ENCODE data around the gene CCT5.

Gene CCT5

GRCh38 chr5:10249948-10250805, at the start of gene CCT5:
Gene CCT5, plus strand, starts transcription at chr5:10250280. Its CDS starts 61 bp downstream, at chr5:10250341.
- H3K4me3 ChIP-seq (ENCODE audit: low read length) = peak within 1 kb of the TSS; percentile 99
- H3K27me3 ChIP-seq (ENCODE audit: insufficient read depth, low read length) = no peaks in the 10 kb centered on the region
- no peaks in the 10 kb centered on the region for H3K9me3 ChIP-seq (ENCODE audit: low read length)
- H3K4me1 ChIP-seq (ENCODE audit: insufficient read depth, low read length) = peaks cover 13% of the 10 kb centered on the region
- peak within 1 kb of the TSS; percentile 79 for H2AFZ ChIP-seq (ENCODE audit: low read depth, low read length)
- peaks cover 26% of the 10 kb centered on the region for H3K36me3 ChIP-seq (ENCODE audit: insufficient read depth, low read length)

GRCh38 chr5:10201223-10201868, 48.7 kb upstream of the CCT5 start:
- no peaks in the 10 kb centered on the region for H3K9me3 ChIP-seq (ENCODE audit: low read length)
- no peak overlapping the region for H2AFZ ChIP-seq (ENCODE audit: low read depth, low read length)
- no peak overlapping the region for H3K4me3 ChIP-seq (ENCODE audit: low read length)
- H3K4me1 ChIP-seq (ENCODE audit: insufficient read depth, low read length) = no peaks in the 10 kb centered on the region
- H3K27me3 ChIP-seq (ENCODE audit: insufficient read depth, low read length) = no peaks in the 10 kb centered on the region
- no peaks in the 10 kb centered on the region for H3K36me3 ChIP-seq (ENCODE audit: insufficient read depth, low read length)

- H3K4me1 ChIP-seq (ENCODE audit: insufficient read depth, low read length) = no peaks in the 10 kb centered on the region
- H3K4me3 ChIP-seq (ENCODE audit: low read length) = no peak overlapping the region
- no peaks in the 10 kb centered on the region for H3K27me3 ChIP-seq (ENCODE audit: insufficient read depth, low read length)
- no peaks in the 10 kb centered on the region for H3K36me3 ChIP-seq (ENCODE audit: insufficient read depth, low read length)
- no peaks in the 10 kb centered on the region for H3K9me3 ChIP-seq (ENCODE audit: low read length)
- no peak overlapping the region for H2AFZ ChIP-seq (ENCODE audit: low read depth, low read length)
These were observed 47.8 kb upstream of the CCT5 start for GRCh38 chr5:10202089-10202910.

GRCh38 chr5:10209004-10209403, 41.1 kb upstream of the CCT5 start:
- Histone ChIP-seq H3K4me1 (ENCODE audit: insufficient read depth, low read length) (peaks cover 4% of the 10 kb centered on the region), H3K27me3 (ENCODE audit: insufficient read depth, low read length) (no peaks in the 10 kb centered on the region), H2AFZ (ENCODE audit: low read depth, low read length) (no peak overlapping the region), H3K36me3 (ENCODE audit: insufficient read depth, low read length) (no peaks in the 10 kb centered on the region), H3K4me3 (ENCODE audit: low read length) (no peak overlapping the region), H3K9me3 (ENCODE audit: low read length) (no peaks in the 10 kb centered on the region)

- no peak overlapping the region for H3K4me3 ChIP-seq (ENCODE audit: low read length)
- H3K9me3 ChIP-seq (ENCODE audit: low read length) = no peaks in the 10 kb centered on the region
- H3K36me3 ChIP-seq (ENCODE audit: insufficient read depth, low read length) = no peaks in the 10 kb centered on the region
- no peaks in the 10 kb centered on the region for H3K27me3 ChIP-seq (ENCODE audit: insufficient read depth, low read length)
- H3K4me1 ChIP-seq (ENCODE audit: insufficient read depth, low read length) = peaks cover 4% of the 10 kb centered on the region
- no peak overlapping the region for H2AFZ ChIP-seq (ENCODE audit: low read depth, low read length)
These were observed 36.8 kb upstream of the CCT5 start for GRCh38 chr5:10213316-10213715.

GRCh38 chr5:10214041-10214440, 36.0 kb upstream of the CCT5 start:
- Histone ChIP-seq H3K9me3 (ENCODE audit: low read length) (no peaks in the 10 kb centered on the region), H3K36me3 (ENCODE audit: insufficient read depth, low read length) (no peaks in the 10 kb centered on the region), H3K4me1 (ENCODE audit: insufficient read depth, low read length) (peaks cover 4% of the 10 kb centered on the region), H3K4me3 (ENCODE audit: low read length) (no peak overlapping the region), H2AFZ (ENCODE audit: low read depth, low read length) (no peak overlapping the region), H3K27me3 (ENCODE audit: insufficient read depth, low read length) (no peaks in the 10 kb centered on the region)

- no peaks in the 10 kb centered on the region for H3K9me3 ChIP-seq (ENCODE audit: low read length)
- H2AFZ ChIP-seq (ENCODE audit: low read depth, low read length) = no peak overlapping the region
- no peaks in the 10 kb centered on the region for H3K4me1 ChIP-seq (ENCODE audit: insufficient read depth, low read length)
- H3K4me3 ChIP-seq (ENCODE audit: low read length) = no peak overlapping the region
- no peaks in the 10 kb centered on the region for H3K36me3 ChIP-seq (ENCODE audit: insufficient read depth, low read length)
- no peaks in the 10 kb centered on the region for H3K27me3 ChIP-seq (ENCODE audit: insufficient read depth, low read length)
These were observed 34.7 kb upstream of the CCT5 start for GRCh38 chr5:10215366-10215765.

- H3K9me3 ChIP-seq (ENCODE audit: low read length) = no peaks in the 10 kb centered on the region
- H3K27me3 ChIP-seq (ENCODE audit: insufficient read depth, low read length) = no peaks in the 10 kb centered on the region
- no peaks in the 10 kb centered on the region for H3K4me1 ChIP-seq (ENCODE audit: insufficient read depth, low read length)
- H3K36me3 ChIP-seq (ENCODE audit: insufficient read depth, low read length) = no peaks in the 10 kb centered on the region
- H3K4me3 ChIP-seq (ENCODE audit: low read length) = no peak overlapping the region
- no peak overlapping the region for H2AFZ ChIP-seq (ENCODE audit: low read depth, low read length)
These were observed 34.0 kb upstream of the CCT5 start for GRCh38 chr5:10216107-10216506.

GRCh38 chr5:10218658-10219057, 31.4 kb upstream of the CCT5 start:
- Histone ChIP-seq H3K4me3 (ENCODE audit: low read length) (no peak overlapping the region), H2AFZ (ENCODE audit: low read depth, low read length) (no peak overlapping the region), H3K9me3 (ENCODE audit: low read length) (peaks cover 3% of the 10 kb centered on the region), H3K27me3 (ENCODE audit: insufficient read depth, low read length) (no peaks in the 10 kb centered on the region), H3K4me1 (ENCODE audit: insufficient read depth, low read length) (no peaks in the 10 kb centered on the region), H3K36me3 (ENCODE audit: insufficient read depth, low read length) (no peaks in the 10 kb centered on the region)

GRCh38 chr5:10219068-10219467, 31.0 kb upstream of the CCT5 start:
- H3K4me1 ChIP-seq (ENCODE audit: insufficient read depth, low read length) = no peaks in the 10 kb centered on the region
- H3K4me3 ChIP-seq (ENCODE audit: low read length) = no peak overlapping the region
- H3K36me3 ChIP-seq (ENCODE audit: insufficient read depth, low read length) = no peaks in the 10 kb centered on the region
- peaks cover 3% of the 10 kb centered on the region for H3K9me3 ChIP-seq (ENCODE audit: low read length)
- no peak overlapping the region for H2AFZ ChIP-seq (ENCODE audit: low read depth, low read length)
- no peaks in the 10 kb centered on the region for H3K27me3 ChIP-seq (ENCODE audit: insufficient read depth, low read length)

GRCh38 chr5:10220248-10220647, 29.8 kb upstream of the CCT5 start:
- H3K4me1 ChIP-seq (ENCODE audit: insufficient read depth, low read length) = no peaks in the 10 kb centered on the region
- H2AFZ ChIP-seq (ENCODE audit: low read depth, low read length) = no peak overlapping the region
- no peak overlapping the region for H3K4me3 ChIP-seq (ENCODE audit: low read length)

GRCh38 chr5:10222326-10222725, 27.8 kb upstream of the CCT5 start:
- H3K9me3 ChIP-seq (ENCODE audit: low read length) = peaks cover 5% of the 10 kb centered on the region
- no peak overlapping the region for H2AFZ ChIP-seq (ENCODE audit: low read depth, low read length)
- no peaks in the 10 kb centered on the region for H3K4me1 ChIP-seq (ENCODE audit: insufficient read depth, low read length)
- no peaks in the 10 kb centered on the region for H3K36me3 ChIP-seq (ENCODE audit: insufficient read depth, low read length)
- H3K4me3 ChIP-seq (ENCODE audit: low read length) = no peak overlapping the region
- no peaks in the 10 kb centered on the region for H3K27me3 ChIP-seq (ENCODE audit: insufficient read depth, low read length)

More at GRCh38 chr5:10220248-10220647, 29.8 kb upstream of the CCT5 start:
- H3K36me3 ChIP-seq (ENCODE audit: insufficient read depth, low read length) = no peaks in the 10 kb centered on the region
- H3K27me3 ChIP-seq (ENCODE audit: insufficient read depth, low read length) = no peaks in the 10 kb centered on the region
- peaks cover 5% of the 10 kb centered on the region for H3K9me3 ChIP-seq (ENCODE audit: low read length)

GRCh38 chr5:10227379-10227778, 22.7 kb upstream of the CCT5 start:
- no peaks in the 10 kb centered on the region for H3K27me3 ChIP-seq (ENCODE audit: insufficient read depth, low read length)

More at GRCh38 chr5:10227379-10227778, 22.7 kb upstream of the CCT5 start:
- peaks cover 2% of the 10 kb centered on the region for H3K9me3 ChIP-seq (ENCODE audit: low read length)
- H3K4me1 ChIP-seq (ENCODE audit: insufficient read depth, low read length) = no peaks in the 10 kb centered on the region
- H2AFZ ChIP-seq (ENCODE audit: low read depth, low read length) = no peak overlapping the region
- peaks cover 3% of the 10 kb centered on the region for H3K36me3 ChIP-seq (ENCODE audit: insufficient read depth, low read length)
- H3K4me3 ChIP-seq (ENCODE audit: low read length) = no peak overlapping the region

Data from neuron (in vitro differentiated cells).